DND-41 (cell line): ENCODE measurements around the gene PTPRN2.

Experiments
- ATAC-seq: fragments of 200-7000 bp; cut with Tn5 transposase; 3 replicates; pipeline ENCODE4 v1.9.1; 2021; ENCODE audit warnings: low read depth; ENCODE audit not compliant: insufficient read depth
- DNase-seq: peaks from one replicate; pipeline ENCODE4 v3.0.0-alpha.2; 2020
- H2AFZ ChIP-seq: 2 replicates; pipeline ENCODE4 v1.6.0; 2012; ENCODE audit warnings: low read depth, low read length
- H3K27ac ChIP-seq: 2 replicates; pipeline ENCODE4 v1.5.1; 2012; ENCODE audit warnings: low read length, inconsistent platforms
- H3K27me3 ChIP-seq: fragments of 200-600 bp; sonication (generic); 2 replicates; pipeline ENCODE4 v1.6.0; 2012; ENCODE audit warnings: low read length, mild to moderate bottlenecking, inconsistent platforms; ENCODE audit not compliant: insufficient read depth, poor library complexity
- H3K36me3 ChIP-seq: 2 replicates; pipeline ENCODE4 v1.5.1; 2012; ENCODE audit warnings: low read length, inconsistent platforms; ENCODE audit not compliant: insufficient read depth
- H3K4me1 ChIP-seq: 2 replicates; pipeline ENCODE4 v1.5.1; 2012; ENCODE audit warnings: mild to moderate bottlenecking, low read length; ENCODE audit not compliant: insufficient read depth
- H3K4me2 ChIP-seq: 2 replicates; pipeline ENCODE4 v1.6.0; 2012; ENCODE audit warnings: mild to moderate bottlenecking, moderate library complexity, low read length, inconsistent platforms; ENCODE audit not compliant: insufficient read depth
- H3K4me3 ChIP-seq, 2 experiments: fragments of 200-600 bp in 1 of 2; shearing (Covaris generic) in 1 of 2; 2 replicates each; pipeline ENCODE4 v1.5.1; 2012 to 2016; ENCODE audit warnings: inconsistent platforms in 2 of 2, low read length in 2 of 2, mild to moderate bottlenecking in 2 of 2, low read depth in 1 of 2, moderate library complexity in 1 of 2
- H3K79me2 ChIP-seq: 2 replicates; pipeline ENCODE4 v1.6.0; 2012; ENCODE audit warnings: low read length, inconsistent platforms; ENCODE audit not compliant: insufficient read depth
- H3K9ac ChIP-seq: 2 replicates; pipeline ENCODE4 v1.6.0; 2012; ENCODE audit warnings: low read depth, mild to moderate bottlenecking, inconsistent platforms, low read length, moderate library complexity
- H3K9me3 ChIP-seq: 2 replicates; pipeline ENCODE4 v1.5.1; 2012; ENCODE audit warnings: low read length, moderate library complexity, mild to moderate bottlenecking, inconsistent platforms; ENCODE audit not compliant: insufficient read depth, severe bottlenecking
- H4K20me1 ChIP-seq: 2 replicates; pipeline ENCODE4 v1.6.0; 2012; ENCODE audit warnings: low read length; ENCODE audit not compliant: insufficient read depth
- CTCF ChIP-seq: IDR thresholded peaks from 2 replicates; pipeline ENCODE4 v1.5.1; 2012; ENCODE audit warnings: borderline replicate concordance, low read length, moderate library complexity, mild to moderate bottlenecking; ENCODE audit not compliant: poor library complexity, severe bottlenecking; ENCODE audit errors: extremely low read depth
- EZH2 ChIP-seq: IDR thresholded peaks from 3 replicates; pipeline ENCODE4 v1.6.1; 2012; ENCODE audit warnings: borderline replicate concordance, low read depth, mild to moderate bottlenecking, moderate library complexity, low read length, inconsistent platforms; ENCODE audit not compliant: severe bottlenecking

The PTPRN2 gene

GRCh38 chr7:157929671-157930070 lies 658.0 kb downstream of the PTPRN2 start:
- Histone ChIP-seq H3K79me2 (no peaks in the 10 kb centered on the region), H4K20me1 (peaks cover 3% of the 10 kb centered on the region; the same call in 1 of the 2 replicates), H3K9me3 (no peaks in the 10 kb centered on the region), H3K9ac (no peak overlapping the region), H3K27me3 (no peaks in the 10 kb centered on the region), H3K36me3 (no peaks in the 10 kb centered on the region), H3K4me2 (no peak overlapping the region), H3K4me1 (peaks cover 13% of the 10 kb centered on the region), H2AFZ (no peak overlapping the region), H3K4me3 (no peak overlapping the region), H3K27ac (no peak overlapping the region)
- TF ChIP-seq EZH2: no peak
- TF ChIP-seq CTCF: no peak
- no peak for ATAC-seq
- DNase-seq: no peak

GRCh38 chr7:157928808-157929425 lies 658.7 kb downstream of the PTPRN2 start:
- no peak overlapping the region for H3K27ac ChIP-seq
- no peak for DNase-seq
- H3K4me3 ChIP-seq: no peak overlapping the region
- H2AFZ ChIP-seq: no peak overlapping the region
- H3K9me3 ChIP-seq: no peaks in the 10 kb centered on the region
- no peaks in the 10 kb centered on the region for H3K36me3 ChIP-seq
- no peaks in the 10 kb centered on the region for H3K79me2 ChIP-seq
- H3K4me2 ChIP-seq: no peak overlapping the region
- no peaks in the 10 kb centered on the region for H3K27me3 ChIP-seq
- TF ChIP-seq EZH2: no peak
- no peak for TF ChIP-seq CTCF
- ATAC-seq: no peak
- H4K20me1 ChIP-seq: peaks cover 3% of the 10 kb centered on the region; the same call in 1 of the 2 replicates
- H3K4me1 ChIP-seq: peaks cover 13% of the 10 kb centered on the region
- no peak overlapping the region for H3K9ac ChIP-seq

GRCh38 chr7:157928171-157928794 lies 659.3 kb downstream of the PTPRN2 start:
- no peaks in the 10 kb centered on the region for H3K79me2 ChIP-seq
- no peaks in the 10 kb centered on the region for H3K9me3 ChIP-seq
- DNase-seq: no peak

More at GRCh38 chr7:157928171-157928794, 659.3 kb downstream of the PTPRN2 start:
- Histone ChIP-seq H3K27me3 (no peaks in the 10 kb centered on the region), H4K20me1 (peaks cover 3% of the 10 kb centered on the region; the same call in 1 of the 2 replicates), H3K4me2 (no peak overlapping the region), H3K4me1 (peaks cover 13% of the 10 kb centered on the region), H3K27ac (no peak overlapping the region), H3K4me3 (no peak overlapping the region), H3K9ac (no peak overlapping the region), H3K36me3 (no peaks in the 10 kb centered on the region), H2AFZ (no peak overlapping the region)
- no peak for TF ChIP-seq CTCF
- no peak for TF ChIP-seq EZH2
- no peak for ATAC-seq
